GM21619 (cell line): Measurements from ENCODE around the gene ENAM.
"Not testable (repeated sequence)": the region's sequence is repeated elsewhere in the genome, so short reads cannot be mapped to it uniquely, and the experiment has no call there.

Experiments used
- ATAC-seq: cut with Tn5 transposase; IDR thresholded peaks from one replicate; pipeline ENCODE4 v1.9.1; 2021; ENCODE audit not compliant: unreplicated experiment

Gene ENAM

GRCh38 chr4:70674191-70674590 is 45.6 kb downstream of the ENAM start:
- no peak for ATAC-seq

GRCh38 chr4:70674731-70675130 is 46.2 kb downstream of the ENAM start:
- ATAC-seq = no peak

GRCh38 chr4:70676554-70677090 is 48.1 kb downstream of the ENAM start:
- no peak for ATAC-seq

DNA sequence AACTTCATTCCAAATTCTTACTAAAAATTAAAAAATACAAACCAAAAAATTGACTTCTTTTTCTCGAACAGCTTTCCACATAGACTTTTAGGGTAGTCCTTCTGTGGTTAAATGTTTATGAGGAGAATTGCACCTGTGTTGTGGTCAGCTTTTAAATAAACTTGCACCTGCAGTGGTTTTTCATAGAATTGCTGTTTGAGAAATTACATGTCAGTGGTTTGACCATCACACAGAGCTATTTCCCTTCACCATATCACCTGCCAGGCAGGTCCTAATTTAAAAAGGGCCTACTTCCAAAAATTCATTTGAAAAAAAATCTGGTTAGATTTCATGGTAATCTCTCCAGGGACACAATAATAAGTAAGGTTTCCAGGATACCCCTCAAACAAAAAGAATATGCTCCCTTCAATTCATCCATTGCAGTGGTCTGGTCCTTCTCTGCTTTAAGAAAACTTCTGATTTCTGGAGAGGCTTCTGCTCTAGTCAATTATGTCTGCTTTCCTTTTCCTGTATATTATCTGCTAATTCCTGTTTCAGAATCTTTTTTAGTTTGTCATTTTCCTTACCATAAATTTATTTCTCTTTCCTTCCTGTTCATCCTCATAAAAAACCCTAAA is 49.9 kb downstream of the ENAM start:
- ATAC-seq = peak; percentile 73

DNA sequence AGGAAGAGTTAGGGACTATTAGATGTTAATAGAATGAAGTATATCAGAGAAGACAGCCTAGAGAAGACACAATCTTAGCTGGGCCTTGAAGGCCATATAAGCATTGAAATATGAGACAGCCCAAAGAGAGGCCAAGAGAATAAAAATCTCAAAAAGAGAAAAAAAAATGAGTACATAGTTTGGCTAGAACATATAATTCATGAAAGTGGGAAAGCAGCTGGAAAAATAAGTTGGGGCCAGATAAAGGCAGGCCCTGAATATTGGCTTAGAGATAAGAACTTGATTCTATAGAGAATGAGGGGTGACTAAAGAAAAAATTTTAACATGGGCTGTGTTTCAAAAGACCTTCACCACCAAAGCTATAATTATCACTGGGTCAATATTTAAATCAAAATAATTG is 52.4 kb downstream of the ENAM start:
- ATAC-seq = no peak

DNA sequence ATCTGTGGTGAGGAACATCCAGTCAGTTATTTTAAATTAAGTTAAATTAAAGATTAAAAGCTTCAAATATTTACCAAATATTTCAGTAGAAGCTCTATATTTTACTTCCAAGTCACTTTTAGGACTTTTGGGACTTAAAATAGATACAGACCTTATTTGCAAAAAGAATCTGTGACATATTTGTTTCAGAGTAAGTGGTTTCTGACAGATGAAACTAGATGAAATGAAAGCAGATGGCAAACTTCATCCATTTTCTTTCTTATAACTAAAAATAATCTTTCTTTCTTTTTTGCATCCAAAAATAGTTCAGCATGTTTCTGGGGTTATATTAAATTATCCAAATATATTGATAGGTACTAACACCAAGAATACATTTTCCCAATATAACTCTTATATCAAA is 53.2 kb downstream of the ENAM start:
- peak; percentile 45 for ATAC-seq

GRCh38 chr4:70682142-70682541 is 53.6 kb downstream of the ENAM start:
- ATAC-seq = not testable (repeated sequence)

- ATAC-seq = no peak
Measured at GRCh38 chr4:70687392-70687791, 58.8 kb downstream of the ENAM start.

GRCh38 chr4:70687821-70688794 is 59.6 kb downstream of the ENAM start, which contains the start of gene UTP3:
Gene UTP3, plus strand, starts transcription at chr4:70688532. Its CDS starts 146 bp downstream, at chr4:70688678.
- ATAC-seq = peak; percentile 90

GRCh38 chr4:70688795-70689231 is 60.3 kb downstream of the ENAM start:
- ATAC-seq = no peak

DNA sequence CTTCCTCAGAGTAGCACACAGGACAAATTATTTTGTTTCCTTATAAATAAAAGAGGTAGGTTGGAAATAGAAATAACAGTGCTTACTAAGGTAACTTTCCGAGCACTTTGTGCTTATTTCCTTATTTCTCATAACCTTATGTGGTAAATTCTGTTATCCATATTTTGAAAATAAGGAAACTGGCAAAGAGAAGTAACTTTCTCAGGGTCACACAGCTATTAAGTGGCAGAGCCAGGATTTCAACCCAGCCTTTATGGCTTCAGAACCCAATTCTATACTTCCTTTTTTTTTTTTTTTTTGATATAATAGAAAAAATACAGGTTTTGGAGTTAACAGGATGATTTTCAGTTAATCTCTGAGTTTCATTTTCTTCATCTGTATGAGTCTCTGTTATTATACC is 63.1 kb downstream of the ENAM start:
- ATAC-seq = no peak

- not testable (repeated sequence) for ATAC-seq
Measured at GRCh38 chr4:70694633-70695032, 66.1 kb downstream of the ENAM start.
